22Rv1 (cell line): Measurements from ENCODE around the gene ITIH2.

ENCODE experiments used
- CTCF ChIP-seq: fragments of 450-650 bp; IDR thresholded peaks from 2 replicates; pipeline ENCODE4 v1.5.1; 2017; ENCODE audit warnings: mild to moderate bottlenecking
- ZFX ChIP-seq: fragments of 450-650 bp; IDR thresholded peaks from 2 replicates; pipeline ENCODE4 v1.6.1; 2017; ENCODE audit warnings: antibody characterized with exemption, borderline replicate concordance

GRCh38 chr10:7776777-7777176, 73.7 kb downstream of the ITIH2 start:
- TF ChIP-seq CTCF = no peak
- no peak for TF ChIP-seq ZFX
